Tibial artery (tissue), 4 donors: ENCODE measurements around the gene KLHL25.

Experiments used
- DNase-seq, 2 donors: peaks; one replicate each; pipeline ENCODE4 v3.0.0-alpha.2; 2019
- H3K27ac ChIP-seq, 2 donors: fragments of 200-600 bp; sonication (generic) in 1 of 2; 1 replicate in 1 of 2; 2 replicates in 1 of 2; pipeline ENCODE4 v1.5.1; 2018 to 2019; ENCODE audit warnings: mild to moderate bottlenecking in 1 of 2
- H3K27me3 ChIP-seq, 2 donors: fragments of 200-600 bp; sonication (generic) in 1 of 2; one replicate each; pipeline versions ENCODE4 v1.5.1 to v1.6.0; 2016 to 2019
- H3K36me3 ChIP-seq, 3 donors: fragments of 200-600 bp; sonication (generic) in 2 of 3; one replicate each; pipeline ENCODE4 v1.5.1; 2016 to 2019; ENCODE audit warnings: mild to moderate bottlenecking in 2 of 3
- H3K4me1 ChIP-seq, 4 donors: fragments of 200-600 bp; sonication (generic) in 2 of 4; 1 replicate in 3 of 4; 2 replicates in 1 of 4; pipeline ENCODE4 v1.5.1; 2016 to 2019
- H3K4me3 ChIP-seq, 2 donors: fragments of 200-600 bp; sonication (generic) in 1 of 2; 1 replicate in 1 of 2; 2 replicates in 1 of 2; pipeline ENCODE4 v1.5.1; 2018 to 2019; ENCODE audit warnings: mild to moderate bottlenecking in 2 of 2
- H3K9me3 ChIP-seq, 3 donors: fragments of 200-600 bp; sonication (generic) in 1 of 3; one replicate each; pipeline ENCODE4 v1.5.1; 2016 to 2019
- CTCF ChIP-seq, 2 experiments: fragments of 200-600 bp in 1 of 2; fragments of 450-650 bp in 1 of 2; IDR thresholded peaks; one replicate each; pipeline ENCODE4 v1.5.1; 2017 to 2019; ENCODE audit warnings: antibody characterized with exemption in 2 of 2, mild to moderate bottlenecking in 1 of 2, moderate library complexity in 1 of 2
- intact Hi-C: fragments of 100-400 bp; cut with DNase I; formaldehyde crosslinking; loops from one replicate; pipeline ENCODE4 v1.15.0; 2023; ENCODE audit warnings: low total_unique reads

The KLHL25 gene

GRCh38 chr15:85755942-85756341 is 38.8 kb downstream of the KLHL25 start:
- intact Hi-C loops = no loop called here
- no peaks in the 10 kb centered on the region for H3K27me3 ChIP-seq
- H3K9me3 ChIP-seq = no peaks in the 10 kb centered on the region
- no peak overlapping the region for H3K27ac ChIP-seq
- no peak for TF ChIP-seq CTCF (IDR thresholded peaks at IDR 0.05)
- H3K4me3 ChIP-seq = no peak overlapping the region
- H3K4me1 ChIP-seq = peaks cover 0 to 29% (median 17%) of the 10 kb centered on the region in 4 donors
- peaks cover 0 to 27% (median 17%) of the 10 kb centered on the region in 3 donors for H3K36me3 ChIP-seq
- peak in 1 of 2 donors; percentile 27 for DNase-seq

GRCh38 chr15:85755471-85755870 is 39.3 kb downstream of the KLHL25 start:
- Histone ChIP-seq H3K4me1 (peaks cover 0 to 33% (median 22%) of the 10 kb centered on the region in 4 donors), H3K27me3 (no peaks in the 10 kb centered on the region), H3K9me3 (no peaks in the 10 kb centered on the region), H3K27ac (no peak overlapping the region), H3K36me3 (peaks cover 0 to 23% (median 15%) of the 10 kb centered on the region in 3 donors), H3K4me3 (no peak overlapping the region)
- DNase-seq = peak in 1 of 2 donors; percentile 55
- no peak for TF ChIP-seq CTCF (IDR thresholded peaks at IDR 0.05)
- intact Hi-C loops = no loop called here

- no peak for TF ChIP-seq CTCF (IDR thresholded peaks at IDR 0.05)
- peak in 1 of 2 donors; percentile 74 for DNase-seq
- Histone ChIP-seq H3K4me1 (peaks cover 0 to 38% (median 25%) of the 10 kb centered on the region in 4 donors), H3K27ac (no peak overlapping the region), H3K27me3 (no peaks in the 10 kb centered on the region), H3K4me3 (no peak overlapping the region), H3K9me3 (no peaks in the 10 kb centered on the region), H3K36me3 (peaks cover 0 to 18% (median 10%) of the 10 kb centered on the region in 3 donors)
- intact Hi-C loops = loop anchor here (5.0 kb wide), 1 partner anchor 32 kb away; no protein-coding TSS in a partner anchor
Observed at GRCh38 chr15:85754989-85755388, 39.7 kb downstream of the KLHL25 start.

- no peak overlapping the region for H3K27ac ChIP-seq
- peaks cover 0 to 49% (median 32%) of the 10 kb centered on the region in 4 donors for H3K4me1 ChIP-seq
- H3K9me3 ChIP-seq = no peaks in the 10 kb centered on the region
- H3K36me3 ChIP-seq = peaks cover 0 to 12% (median 7%) of the 10 kb centered on the region in 3 donors
- H3K27me3 ChIP-seq = no peaks in the 10 kb centered on the region
- no peak overlapping the region for H3K4me3 ChIP-seq
- no peak for TF ChIP-seq CTCF (IDR thresholded peaks at IDR 0.05)
- intact Hi-C loops = loop anchor here (5.0 kb wide), 1 partner anchor 33 kb away; no protein-coding TSS in a partner anchor
- peak in 1 of 2 donors; percentile 58 for DNase-seq
Observed at GRCh38 chr15:85753791-85754452, 40.8 kb downstream of the KLHL25 start.

- Histone ChIP-seq H3K27ac (no peak overlapping the region), H3K9me3 (no peaks in the 10 kb centered on the region), H3K4me1 (peaks cover 0 to 55% (median 37%) of the 10 kb centered on the region in 4 donors), H3K36me3 (peaks cover 0 to 9% (median 2%) of the 10 kb centered on the region in 3 donors), H3K27me3 (no peaks in the 10 kb centered on the region), H3K4me3 (no peak overlapping the region)
- DNase-seq = peak in 1 of 2 donors; percentile 15
- intact Hi-C loops = loop anchor here (5.0 kb wide), 1 partner anchor 34 kb away; no protein-coding TSS in a partner anchor
- no peak for TF ChIP-seq CTCF (IDR thresholded peaks at IDR 0.05)
Observed at GRCh38 chr15:85753261-85753660, 41.5 kb downstream of the KLHL25 start.
